ENCODE results near the gene CELF2.

The CELF2 gene

DNA sequence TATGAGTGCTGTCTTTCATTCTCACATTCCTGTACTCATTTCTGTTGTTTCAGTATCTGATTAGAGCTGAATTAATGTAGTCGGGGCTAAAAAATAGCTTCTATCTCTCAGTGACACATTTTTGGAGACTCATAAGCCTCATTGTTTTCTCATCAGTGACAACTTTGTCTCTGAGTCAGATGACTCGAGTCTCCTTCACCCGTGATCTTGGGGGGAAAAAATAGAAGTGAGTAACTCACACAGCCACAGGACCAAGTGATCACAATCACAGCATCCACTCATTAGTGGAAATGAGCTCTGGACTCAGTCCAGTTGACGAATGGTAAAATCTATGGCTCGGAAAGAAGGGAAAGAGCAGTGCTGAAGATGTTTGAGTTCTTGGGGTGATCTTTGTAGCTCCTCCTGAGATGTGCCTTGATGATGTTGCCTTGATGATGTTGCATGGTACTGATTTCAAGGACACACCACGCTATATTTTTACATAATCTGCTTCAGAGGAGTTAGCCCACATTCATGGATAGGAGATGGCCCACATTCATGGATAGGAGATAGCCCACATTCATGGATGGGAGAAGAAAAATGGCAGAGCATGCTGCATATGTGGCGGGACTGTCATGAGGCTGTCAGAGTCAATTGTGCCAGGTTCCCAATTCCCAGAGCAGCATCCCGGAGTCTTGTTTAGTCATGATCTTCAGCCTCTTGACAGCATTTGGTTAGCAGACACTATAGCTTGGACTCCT is 214.7 kb downstream of the CELF2 start:
- H3K4me3 ChIP-seq (ENCODE audit: control insufficient read depth, low read depth, low read length), result no peak overlapping the region
- no peak for DNase-seq (ENCODE audit: low read depth)
- TF ChIP-seq, protein P1, sequence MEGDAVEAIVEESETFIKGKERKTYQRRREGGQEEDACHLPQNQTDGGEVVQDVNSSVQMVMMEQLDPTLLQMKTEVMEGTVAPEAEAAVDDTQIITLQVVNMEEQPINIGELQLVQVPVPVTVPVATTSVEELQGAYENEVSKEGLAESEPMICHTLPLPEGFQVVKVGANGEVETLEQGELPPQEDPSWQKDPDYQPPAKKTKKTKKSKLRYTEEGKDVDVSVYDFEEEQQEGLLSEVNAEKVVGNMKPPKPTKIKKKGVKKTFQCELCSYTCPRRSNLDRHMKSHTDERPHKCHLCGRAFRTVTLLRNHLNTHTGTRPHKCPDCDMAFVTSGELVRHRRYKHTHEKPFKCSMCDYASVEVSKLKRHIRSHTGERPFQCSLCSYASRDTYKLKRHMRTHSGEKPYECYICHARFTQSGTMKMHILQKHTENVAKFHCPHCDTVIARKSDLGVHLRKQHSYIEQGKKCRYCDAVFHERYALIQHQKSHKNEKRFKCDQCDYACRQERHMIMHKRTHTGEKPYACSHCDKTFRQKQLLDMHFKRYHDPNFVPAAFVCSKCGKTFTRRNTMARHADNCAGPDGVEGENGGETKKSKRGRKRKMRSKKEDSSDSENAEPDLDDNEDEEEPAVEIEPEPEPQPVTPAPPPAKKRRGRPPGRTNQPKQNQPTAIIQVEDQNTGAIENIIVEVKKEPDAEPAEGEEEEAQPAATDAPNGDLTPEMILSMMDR (conservative IDR thresholded peaks at IDR 0.05; ENCODE audit: control insufficient read depth, insufficient read depth, low read depth, low read length), result no peak

DNA sequence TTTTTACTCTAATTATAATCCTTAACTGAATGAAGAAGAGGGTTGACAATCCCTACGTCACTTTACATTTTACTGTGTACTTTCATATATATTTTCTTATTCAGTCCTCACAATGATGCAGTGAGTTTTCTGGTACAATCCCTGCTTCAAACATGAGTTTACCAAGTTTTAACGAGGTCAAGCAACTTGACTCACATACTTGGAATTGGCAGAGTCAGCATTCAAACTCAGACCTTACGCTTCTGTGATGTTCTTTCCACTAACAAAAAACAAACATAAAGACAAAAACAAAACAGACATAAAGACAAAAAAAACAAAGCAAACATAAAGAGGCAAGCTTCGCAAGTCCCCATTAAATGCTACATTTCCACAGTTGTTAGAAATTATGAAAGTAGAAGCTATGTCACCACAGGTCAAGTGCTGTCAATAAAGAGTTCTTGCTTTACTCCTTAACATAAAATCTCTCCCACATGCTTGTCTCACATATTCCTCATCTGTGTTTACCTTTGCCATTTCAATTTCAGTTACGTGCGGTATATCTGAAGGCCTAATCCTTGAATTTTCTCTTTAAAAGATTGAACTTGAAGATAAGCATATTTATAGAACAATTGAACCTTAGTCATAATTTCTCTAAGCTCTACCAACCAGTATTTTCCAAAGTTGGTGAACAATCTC is 217.3 kb downstream of the CELF2 start:
- DNase-seq (ENCODE audit: low read depth), result no peak
- H3K4me3 ChIP-seq (ENCODE audit: control insufficient read depth, low read depth, low read length), result no peak overlapping the region
- TF ChIP-seq, protein P1 (conservative IDR thresholded peaks at IDR 0.05; ENCODE audit: control insufficient read depth, insufficient read depth, low read depth, low read length), result no peak

DNA sequence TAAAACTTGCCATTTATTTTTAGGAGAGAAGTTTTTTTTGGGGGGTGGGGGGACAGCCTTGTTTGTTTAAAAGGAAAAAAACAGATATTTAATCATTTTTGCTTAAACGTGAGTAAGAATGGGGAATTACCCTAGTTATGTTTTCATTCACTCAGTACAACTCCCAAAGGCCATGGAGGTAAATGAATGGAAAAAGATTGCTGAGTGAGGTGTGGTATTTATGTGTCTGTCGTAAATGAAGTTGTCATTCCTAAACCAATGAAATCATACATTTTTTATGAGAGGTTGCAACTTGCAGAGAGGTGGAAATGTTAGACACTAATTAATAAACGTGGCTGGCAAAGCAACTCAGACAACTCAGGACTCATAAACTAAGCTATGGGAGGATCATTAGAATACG is 218.1 kb downstream of the CELF2 start:
- TF ChIP-seq, protein P1 (conservative IDR thresholded peaks at IDR 0.05; ENCODE audit: control insufficient read depth, insufficient read depth, low read depth, low read length), result no peak
- H3K4me3 ChIP-seq (ENCODE audit: control insufficient read depth, low read depth, low read length), result no peak overlapping the region

DNA sequence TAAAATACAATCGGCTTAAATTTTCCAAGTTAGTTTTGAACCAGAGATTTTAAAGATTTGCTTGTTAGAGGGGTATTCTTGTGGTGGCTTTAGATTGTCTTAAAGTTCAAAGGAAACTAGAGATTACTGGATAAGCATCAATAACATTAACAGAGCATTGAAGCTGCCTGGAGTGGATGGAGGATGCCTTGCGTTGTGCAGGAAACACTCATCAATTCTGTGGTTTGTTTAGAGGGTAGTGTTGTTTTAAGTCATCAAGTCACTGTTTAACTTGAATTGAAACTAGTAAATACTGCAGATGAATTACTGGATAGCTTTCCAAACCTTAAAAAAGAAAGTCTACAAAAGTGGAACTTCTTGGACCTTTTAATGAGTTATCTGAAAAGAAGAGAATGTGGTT is 218.6 kb downstream of the CELF2 start:
- no peak overlapping the region for H3K4me3 ChIP-seq (ENCODE audit: control insufficient read depth, low read depth, low read length)
- TF ChIP-seq, protein P1 (conservative IDR thresholded peaks at IDR 0.05; ENCODE audit: control insufficient read depth, insufficient read depth, low read depth, low read length), result no peak
- no peak for DNase-seq (ENCODE audit: low read depth)

More for the DNA sequence above, 218.1 kb downstream of the CELF2 start:
- no peak for DNase-seq (ENCODE audit: low read depth)

DNA sequence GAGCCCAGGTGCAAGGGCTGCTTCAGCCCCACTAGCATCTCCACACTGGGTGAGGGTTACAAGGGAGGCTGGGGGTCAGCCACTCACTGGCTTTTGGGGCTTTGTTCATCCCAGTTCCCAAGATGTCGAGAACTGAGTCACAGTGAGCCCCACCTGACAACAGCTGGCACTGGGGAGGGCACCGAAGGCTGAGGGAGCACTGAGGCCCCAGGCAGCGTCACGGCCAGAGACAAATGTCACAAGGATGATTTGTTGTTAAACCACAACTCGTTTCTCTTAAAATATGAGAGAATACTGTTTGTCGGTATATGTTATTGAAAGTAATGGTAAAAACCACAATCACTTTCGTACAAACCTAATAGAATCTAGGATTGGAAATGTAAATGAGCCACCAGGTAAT is 219.9 kb downstream of the CELF2 start:
- no peak overlapping the region for H3K4me3 ChIP-seq (ENCODE audit: control insufficient read depth, low read depth, low read length)
- TF ChIP-seq, protein P1 (conservative IDR thresholded peaks at IDR 0.05; ENCODE audit: control insufficient read depth, insufficient read depth, low read depth, low read length), result no peak
- no peak for DNase-seq (ENCODE audit: low read depth)

DNA sequence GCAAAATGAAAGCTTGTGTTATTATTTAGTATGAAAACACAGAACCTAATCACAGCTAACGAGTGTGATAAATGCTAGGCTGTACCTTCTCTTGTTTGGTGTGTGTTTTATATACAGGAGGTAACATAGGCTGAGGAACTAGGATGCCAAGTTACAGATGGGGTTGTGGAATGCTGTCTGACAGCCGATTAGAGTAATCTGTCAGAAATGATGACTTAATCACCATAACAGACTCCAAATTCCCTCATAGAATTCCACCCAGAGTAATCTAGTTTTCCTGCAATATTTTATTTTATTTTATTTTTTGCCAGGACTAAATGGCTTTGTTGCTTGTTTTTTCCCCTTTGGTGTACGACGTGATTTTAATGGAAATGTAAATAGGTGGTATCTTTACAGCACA is 221.2 kb downstream of the CELF2 start:
- no peak for DNase-seq (ENCODE audit: low read depth)
- no peak overlapping the region for H3K4me3 ChIP-seq (ENCODE audit: control insufficient read depth, low read depth, low read length)
- TF ChIP-seq, protein P1 (conservative IDR thresholded peaks at IDR 0.05; ENCODE audit: control insufficient read depth, insufficient read depth, low read depth, low read length), result no peak

Data from fibroblast of mammary gland (primary cell).